ENCODE results near the gene MNDA.
"Not testable (repeated sequence)": the region's sequence is repeated elsewhere in the genome, so short reads cannot be mapped to it uniquely, and the experiment has no call there.

- TF ChIP-seq CTCF, POLR2A (IDR thresholded peaks at IDR 0.05): not testable (repeated sequence)
Observed at GRCh38 chr1:158870438-158870837, 39.3 kb downstream of the MNDA start.

Data from thyroid gland (tissue), 4 donors.